Keratinocyte (primary cell): ENCODE data around the gene PMVK. TPM values are rescaled to one million over a fixed set of nuclear protein-coding genes. Genes with fewer than 3 reads are reported as not detected.
"Not testable (repeated sequence)": the region's sequence is repeated elsewhere in the genome, so short reads cannot be mapped to it uniquely, and the experiment has no call there.

ENCODE experiments used
- DNase-seq: peaks from one replicate; pipeline ENCODE4 v3.0.0-alpha.2; 2011; ENCODE audit warnings: low read depth, missing footprints, low spot score
- FAIRE-seq: peaks from 2 replicates; lab custom pipeline; 2011; peaks lifted over from hg19 to GRCh38; lab: Jason Lieb, UNC
- H2AFZ ChIP-seq: 2 replicates; pipeline ENCODE4 v1.6.0; 2012; ENCODE audit warnings: low read length, control low read depth, inconsistent platforms; ENCODE audit not compliant: control insufficient read depth
- H3K27ac ChIP-seq: 2 replicates; pipeline ENCODE4 v1.5.1; 2011; ENCODE audit warnings: low read length; ENCODE audit not compliant: control insufficient read depth, insufficient read depth
- H3K27me3 ChIP-seq: 3 replicates; pipeline ENCODE4 v1.6.0; 2011; ENCODE audit warnings: low read length; ENCODE audit not compliant: control insufficient read depth, insufficient read depth; ENCODE audit errors: extremely low read depth
- H3K36me3 ChIP-seq, 2 experiments: 2 replicates in 1 of 2; 3 replicates in 1 of 2; pipeline ENCODE4 v1.5.1; 2011; ENCODE audit warnings: low read length in 2 of 2, mild to moderate bottlenecking in 1 of 2; ENCODE audit not compliant: control insufficient read depth in 2 of 2, insufficient read depth in 2 of 2; ENCODE audit errors: extremely low read depth in 1 of 2
- H3K4me1 ChIP-seq: 3 replicates; pipeline ENCODE4 v1.5.1; 2011; ENCODE audit warnings: low read length; ENCODE audit not compliant: control insufficient read depth, insufficient read depth; ENCODE audit errors: extremely low read depth
- H3K4me2 ChIP-seq: 3 replicates; pipeline ENCODE4 v1.6.0; 2011; ENCODE audit warnings: low read depth, low read length; ENCODE audit not compliant: control insufficient read depth, insufficient read depth; ENCODE audit errors: extremely low read depth
- H3K4me3 ChIP-seq, 3 experiments: fragments of 200-600 bp in 1 of 3; sonication (generic) in 1 of 3; 2 replicates in 2 of 3; 3 replicates in 1 of 3; pipeline ENCODE4 v1.5.1; 2011 to 2016; ENCODE audit warnings: low read length in 3 of 3, mild to moderate bottlenecking in 3 of 3, control low read depth in 2 of 3, inconsistent platforms in 1 of 3, low read depth in 1 of 3, mixed read lengths in 1 of 3, mixed run types in 1 of 3, moderate library complexity in 1 of 3; ENCODE audit not compliant: control insufficient read depth in 2 of 3, insufficient read depth in 2 of 3; ENCODE audit errors: extremely low read depth in 1 of 3
- H3K79me2 ChIP-seq: 2 replicates; pipeline ENCODE4 v1.6.0; 2012; ENCODE audit warnings: low read length; ENCODE audit not compliant: control insufficient read depth, insufficient read depth
- H3K9ac ChIP-seq: 3 replicates; pipeline ENCODE4 v1.6.0; 2011; ENCODE audit warnings: low read length; ENCODE audit not compliant: control insufficient read depth, insufficient read depth; ENCODE audit errors: extremely low read depth
- H3K9me1 ChIP-seq: 3 replicates; pipeline ENCODE4 v1.6.0; 2011; ENCODE audit warnings: low read length; ENCODE audit not compliant: control insufficient read depth, insufficient read depth; ENCODE audit errors: extremely low read depth
- H3K9me3 ChIP-seq: 2 replicates; pipeline ENCODE4 v1.5.1; 2012; ENCODE audit warnings: low read depth, low read length; ENCODE audit not compliant: control insufficient read depth
- H4K20me1 ChIP-seq: 3 replicates; pipeline ENCODE4 v1.6.0; 2011; ENCODE audit warnings: low read length; ENCODE audit not compliant: control insufficient read depth, insufficient read depth; ENCODE audit errors: extremely low read depth
- CTCF ChIP-seq, 3 experiments: IDR thresholded peaks in 1 of 3; conservative IDR thresholded peaks in 1 of 3; optimal IDR thresholded peaks in 1 of 3; 2 replicates in 2 of 3; 3 replicates in 1 of 3; pipeline versions ENCODE3 to v1.5.1; 2011; ENCODE audit warnings: low read length in 3 of 3, mild to moderate bottlenecking in 3 of 3, moderate library complexity in 2 of 3, control low read depth in 1 of 3, inconsistent platforms in 1 of 3; ENCODE audit not compliant: insufficient read depth in 2 of 3; ENCODE audit errors: extremely low read depth in 1 of 3
- EZH2 ChIP-seq: IDR thresholded peaks from one replicate; pipeline ENCODE4 v1.6.1; 2012; ENCODE audit warnings: inconsistent platforms, mild to moderate bottlenecking, low read length, moderate library complexity
- dilution Hi-C: fragments of 300-500 bp; cut with MboI; formaldehyde crosslinking; loops from one replicate; pipeline ENCODE4 v1.7.0; 2020; ENCODE audit warnings: low sequenced_read_pairs; ENCODE audit not compliant: extremely low pct_ligation_motif_present
- polyA plus RNA-seq, 5 experiments: library from polyadenylated mRNA; depleted of rRNA in 3 of 5; stranded (reverse) in 3 of 5; stranded (forward) in 1 of 5; unstranded in 1 of 5; fragments of >200 nt; gene quantifications; 1 replicate in 1 of 5; 2 replicates in 3 of 5; 3 replicates in 1 of 5; pipeline versions ENCODE4 v1.2.1 to v1.2.3, GENCODE V29; 2011 to 2012; ENCODE audit warnings: missing spikeins in 2 of 5, low read depth in 1 of 5, low replicate concordance in 1 of 5

PMVK gene
- polyA plus RNA-seq, 1 donor (not counting 4 experiments of a cell fraction or from before 2014, with no cell fraction given), result 25.1 TPM

GRCh38 chr1:154908937-154909336, 27.6 kb downstream of the PMVK start:
- no peaks in the 10 kb centered on the region for H3K9me1 ChIP-seq
- TF ChIP-seq CTCF (optimal IDR thresholded peaks at IDR 0.05 in 1 of 3, IDR thresholded peaks at IDR 0.05 in 1 of 3, conservative IDR thresholded peaks at IDR 0.05 in 1 of 3; ENCODE audit: extremely low read depth in 1 of 3, insufficient read depth in 2 of 3, low read length in 3 of 3), result no peak
- TF ChIP-seq EZH2, result no peak
- H3K4me3 ChIP-seq, result no peak overlapping the region
- no peaks in the 10 kb centered on the region for H3K79me2 ChIP-seq
- no peak overlapping the region for H2AFZ ChIP-seq
- H3K4me1 ChIP-seq, result peaks cover 11% of the 10 kb centered on the region
- FAIRE-seq (no peak), DNase-seq (no peak)
- no peak overlapping the region for H3K4me2 ChIP-seq
- H3K27ac ChIP-seq, result no peak overlapping the region
- no peaks in the 10 kb centered on the region for H3K36me3 ChIP-seq
- no peaks in the 10 kb centered on the region for H3K27me3 ChIP-seq
- no peak overlapping the region for H3K9ac ChIP-seq
- dilution Hi-C loops, result no loop called here
- no peaks in the 10 kb centered on the region for H4K20me1 ChIP-seq
- peaks cover 7% of the 10 kb centered on the region for H3K9me3 ChIP-seq

- H3K79me2 ChIP-seq, H3K9me1 ChIP-seq, H3K4me2 ChIP-seq, H3K9ac ChIP-seq, DNase-seq, H3K36me3 ChIP-seq, H3K4me3 ChIP-seq, H2AFZ ChIP-seq, FAIRE-seq, H3K27me3 ChIP-seq, H3K9me3 ChIP-seq, H4K20me1 ChIP-seq, dilution Hi-C loops, H3K27ac ChIP-seq: not testable (repeated sequence)
- H3K4me1 ChIP-seq, result peaks cover 11% of the 10 kb centered on the region
Observed at GRCh38 chr1:154908129-154908528, 28.4 kb downstream of the PMVK start.

GRCh38 chr1:154906621-154907081, 29.9 kb downstream of the PMVK start:
- Histone ChIP-seq H2AFZ (no peak overlapping the region), H3K4me3 (no peak overlapping the region), H3K27me3 (no peaks in the 10 kb centered on the region), H3K4me2 (no peak overlapping the region), H3K4me1 (peaks cover 11% of the 10 kb centered on the region), H3K9ac (no peak overlapping the region), H3K79me2 (no peaks in the 10 kb centered on the region), H3K27ac (no peak overlapping the region), H4K20me1 (no peaks in the 10 kb centered on the region), H3K36me3 (no peaks in the 10 kb centered on the region), H3K9me1 (no peaks in the 10 kb centered on the region), H3K9me3 (peaks cover 7% of the 10 kb centered on the region)
- dilution Hi-C loops, result no loop called here
- TF ChIP-seq CTCF (optimal IDR thresholded peaks at IDR 0.05 in 1 of 3, IDR thresholded peaks at IDR 0.05 in 1 of 3, conservative IDR thresholded peaks at IDR 0.05 in 1 of 3; ENCODE audit: extremely low read depth in 1 of 3, insufficient read depth in 2 of 3, low read length in 3 of 3) (peak; percentile 79 to 87 (median 84)), EZH2 (no peak)
- no peak for FAIRE-seq
- DNase-seq, result no peak
